ENCODE measurements around the gene RAB37.

RAB37 gene

DNA sequence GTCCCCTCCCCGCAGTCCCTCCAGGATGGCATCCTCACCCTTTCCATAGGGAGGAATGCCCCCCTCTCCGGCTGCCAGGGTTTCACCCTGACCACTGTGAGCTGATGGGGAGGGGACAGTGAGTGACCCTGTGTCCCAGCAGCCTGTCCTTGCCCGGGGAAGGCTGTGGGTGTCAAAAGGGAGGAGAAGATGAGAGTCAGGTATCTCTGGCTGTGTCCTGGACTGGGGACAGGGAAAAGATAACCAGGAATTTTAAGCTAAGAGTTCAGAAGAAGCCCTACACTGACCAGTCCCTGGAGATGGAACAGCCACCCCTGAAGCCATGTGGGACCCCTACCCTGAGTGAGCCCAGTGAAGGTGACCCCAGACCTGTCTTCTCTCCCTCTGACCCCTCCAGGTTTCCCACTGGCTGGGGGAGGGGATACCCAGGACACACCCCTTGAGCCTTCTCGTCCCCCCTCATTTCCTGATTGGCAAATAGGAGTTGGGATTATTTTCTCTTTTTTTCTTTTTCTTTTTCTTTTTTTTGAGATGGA is 27.8 kb downstream of the RAB37 start:
- no peak for ATAC-seq

DNA sequence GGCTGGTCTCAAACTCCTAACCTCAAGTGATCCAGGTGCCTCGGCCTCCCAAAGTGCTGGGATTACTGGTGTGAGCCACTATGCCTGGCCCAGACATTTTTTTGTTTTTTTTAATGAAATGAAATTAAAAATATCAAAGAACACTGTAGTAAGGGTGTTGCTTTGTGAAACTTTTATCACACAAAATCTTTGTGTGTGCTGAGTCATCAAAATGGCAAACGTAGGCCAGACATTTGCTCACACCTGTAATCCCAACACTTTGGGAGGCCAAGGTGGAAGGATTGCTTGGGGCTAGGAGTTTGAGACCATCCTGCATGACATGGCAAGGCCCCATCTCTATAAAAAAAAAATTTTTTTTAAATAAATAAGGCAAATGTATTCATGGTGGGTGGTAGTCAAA is 29.4 kb downstream of the RAB37 start:
- no peak for ATAC-seq

DNA sequence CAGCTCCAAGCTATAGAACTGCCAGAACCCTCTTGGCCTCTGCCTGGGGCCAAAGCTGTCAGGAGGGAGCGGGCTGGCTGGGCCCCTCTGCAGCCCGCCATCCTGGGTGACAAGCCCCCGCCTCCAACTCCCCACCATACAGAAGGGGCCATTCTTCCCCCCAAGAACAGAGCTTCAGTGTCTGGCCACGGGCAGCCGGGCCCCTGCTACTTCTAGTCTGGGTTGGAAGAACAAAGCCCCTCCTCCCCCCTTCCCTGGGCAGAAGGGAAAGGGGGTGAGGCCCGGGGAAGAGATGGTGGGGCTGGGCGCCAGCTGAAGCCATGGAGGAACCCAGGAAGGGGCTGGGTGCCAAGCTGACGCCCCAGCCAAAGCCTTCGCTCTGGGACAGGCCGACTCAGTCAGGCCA is 30.1 kb downstream of the RAB37 start:
- no peak for ATAC-seq

GRCh38 chr17:74768069-74768762 is 31.2 kb downstream of the RAB37 start:
- no peak for ATAC-seq

DNA sequence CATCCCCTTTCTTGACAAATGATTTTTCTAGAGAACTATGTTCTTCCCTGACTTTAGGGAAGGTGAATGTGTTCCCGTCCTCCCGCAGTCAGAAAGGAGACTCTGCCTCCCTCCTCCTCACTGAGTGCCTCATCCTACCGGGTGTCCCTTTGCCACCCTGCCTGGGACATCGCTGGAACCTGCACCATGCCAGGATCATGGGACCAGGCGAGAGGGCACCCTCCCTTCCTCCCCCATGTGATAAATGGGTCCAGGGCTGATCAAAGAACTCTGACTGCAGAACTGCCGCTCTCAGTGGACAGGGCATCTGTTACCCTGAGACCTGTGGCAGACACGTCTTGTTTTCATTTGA is 31.7 kb downstream of the RAB37 start:
- ATAC-seq = no peak

DNA sequence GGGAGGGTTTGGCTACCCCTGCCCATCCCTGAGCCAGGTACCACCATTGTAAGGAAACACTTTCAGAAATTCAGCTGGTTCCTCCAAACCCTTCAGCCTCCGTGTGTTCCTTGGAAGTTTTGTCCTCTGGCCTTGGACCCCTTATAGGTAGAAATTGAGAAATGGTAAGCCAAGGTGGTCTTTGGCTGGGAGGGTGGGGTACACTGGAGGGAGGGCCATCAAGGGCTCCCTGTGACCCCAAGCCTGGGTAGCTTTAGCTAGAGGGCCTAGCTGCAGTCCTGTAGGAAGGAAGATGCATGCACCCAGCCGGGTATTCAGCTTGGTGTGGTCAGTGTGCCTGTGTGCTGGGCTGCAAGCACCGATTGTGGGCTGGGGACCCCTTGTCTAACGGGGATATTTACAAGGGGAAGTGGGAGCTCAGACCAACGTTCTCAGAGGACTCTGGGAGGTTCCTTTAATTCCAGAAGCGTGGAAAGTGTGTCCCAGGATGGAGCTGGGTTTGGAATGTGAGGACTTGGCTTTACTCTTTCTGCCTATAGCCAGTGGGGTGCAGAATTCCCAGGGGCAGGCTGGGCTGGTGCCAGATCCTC is 32.3 kb downstream of the RAB37 start:
- ATAC-seq = no peak

DNA sequence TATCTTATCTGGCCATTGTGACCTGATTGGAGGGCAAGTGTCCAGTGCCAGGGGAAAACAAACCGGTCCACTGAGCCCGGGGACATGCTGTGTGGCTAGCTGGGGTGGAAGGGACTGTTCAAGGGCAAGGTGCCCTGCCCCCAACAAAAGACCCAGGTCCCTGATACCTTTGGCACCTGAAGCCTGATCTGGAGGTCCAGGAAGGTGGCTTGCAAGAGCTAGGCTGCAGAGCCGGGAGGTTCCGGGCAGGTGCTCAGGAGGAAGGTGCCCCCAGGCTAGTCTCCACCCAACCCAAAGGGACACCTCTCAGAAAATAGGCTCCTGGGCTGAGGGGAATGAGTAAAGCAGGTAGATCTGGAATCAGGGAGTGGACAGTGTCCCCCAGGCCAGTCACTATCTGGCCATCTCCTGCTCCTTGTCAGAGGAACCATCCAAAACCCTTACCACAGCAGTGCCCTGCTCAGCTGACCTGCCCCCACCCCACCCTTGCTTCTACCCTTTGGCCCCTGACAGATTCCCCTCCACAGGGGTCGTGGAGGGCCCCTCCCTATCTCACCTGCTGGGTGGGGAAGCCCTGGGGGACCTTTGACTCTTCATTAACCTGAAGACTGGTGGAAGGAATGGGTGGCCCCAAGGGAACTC is 32.9 kb downstream of the RAB37 start:
- no peak for ATAC-seq

- peak; percentile 87 to 91 for ATAC-seq
Observed at GRCh38 chr17:74770498-74771318, 33.7 kb downstream of the RAB37 start.

DNA sequence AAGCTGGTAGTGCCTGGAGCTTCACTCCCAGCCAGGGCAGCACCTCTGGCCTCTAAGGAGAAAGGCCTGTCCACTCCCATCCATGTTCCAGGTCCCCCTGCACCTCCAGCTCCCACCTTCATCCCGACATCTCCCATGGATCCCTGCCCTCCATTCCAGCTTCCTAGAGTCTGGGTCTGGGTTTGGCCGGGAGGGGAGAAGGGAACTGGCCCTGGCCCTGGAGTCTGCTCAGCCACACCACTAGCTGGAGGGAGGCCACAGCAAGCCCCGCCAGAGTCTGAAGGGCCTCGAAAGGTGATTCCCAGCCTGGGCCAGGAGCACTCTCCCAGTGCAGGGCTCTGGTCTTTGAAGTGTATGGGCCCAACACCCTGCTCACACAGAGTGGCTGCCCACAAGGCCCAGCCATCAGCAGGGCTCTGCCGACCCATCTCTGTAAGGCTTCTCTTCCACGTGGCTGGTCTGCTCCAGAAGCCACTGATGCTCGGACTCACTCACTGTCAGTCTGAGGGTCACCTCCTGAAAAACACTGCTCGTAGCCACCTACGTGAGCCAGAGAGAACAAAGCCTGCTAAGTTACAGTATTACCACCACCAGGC is 34.4 kb downstream of the RAB37 start:
- ATAC-seq = no peak

DNA sequence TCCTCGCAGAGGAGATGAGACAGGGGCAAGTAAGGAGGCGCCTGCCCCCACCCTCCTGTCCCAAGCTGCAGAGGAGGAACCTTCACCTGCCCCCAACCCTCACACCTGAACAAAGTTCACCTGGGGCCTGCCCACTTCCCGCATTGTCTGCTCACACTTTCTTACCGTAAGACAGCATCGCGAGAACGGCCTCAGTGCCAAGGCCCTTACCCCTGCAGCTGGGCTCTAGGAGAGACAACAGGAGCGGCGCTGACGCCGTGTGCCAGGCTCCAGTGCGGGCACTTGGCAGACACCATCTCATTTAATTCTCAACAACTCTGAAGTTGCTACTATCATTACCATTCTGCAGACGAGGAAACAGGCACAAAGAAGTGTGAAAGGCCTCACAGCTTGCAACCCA is 35.0 kb downstream of the RAB37 start:
- ATAC-seq = no peak

GRCh38 chr17:74773414-74773813 is 36.4 kb downstream of the RAB37 start:
- ATAC-seq = no peak

DNA sequence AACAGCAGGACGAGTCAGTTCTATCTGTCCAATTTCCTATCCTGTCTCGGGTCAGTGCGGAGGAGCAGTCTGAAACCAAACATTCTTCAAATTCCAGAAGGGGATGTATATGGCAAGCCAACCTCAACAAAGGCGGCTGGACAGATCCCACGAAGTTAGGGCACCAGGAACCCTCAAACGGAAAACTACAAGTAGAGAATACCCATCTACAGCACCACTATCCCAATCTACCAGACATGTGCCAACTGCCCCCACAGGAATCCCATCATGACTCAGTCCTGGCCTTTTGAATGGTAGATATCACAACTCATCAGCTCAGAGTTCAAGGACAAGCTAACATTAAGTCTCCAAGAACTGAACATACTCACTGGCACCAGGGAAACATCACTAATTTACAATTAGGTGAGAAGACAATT is 36.8 kb downstream of the RAB37 start:
- no peak for ATAC-seq

DNA sequence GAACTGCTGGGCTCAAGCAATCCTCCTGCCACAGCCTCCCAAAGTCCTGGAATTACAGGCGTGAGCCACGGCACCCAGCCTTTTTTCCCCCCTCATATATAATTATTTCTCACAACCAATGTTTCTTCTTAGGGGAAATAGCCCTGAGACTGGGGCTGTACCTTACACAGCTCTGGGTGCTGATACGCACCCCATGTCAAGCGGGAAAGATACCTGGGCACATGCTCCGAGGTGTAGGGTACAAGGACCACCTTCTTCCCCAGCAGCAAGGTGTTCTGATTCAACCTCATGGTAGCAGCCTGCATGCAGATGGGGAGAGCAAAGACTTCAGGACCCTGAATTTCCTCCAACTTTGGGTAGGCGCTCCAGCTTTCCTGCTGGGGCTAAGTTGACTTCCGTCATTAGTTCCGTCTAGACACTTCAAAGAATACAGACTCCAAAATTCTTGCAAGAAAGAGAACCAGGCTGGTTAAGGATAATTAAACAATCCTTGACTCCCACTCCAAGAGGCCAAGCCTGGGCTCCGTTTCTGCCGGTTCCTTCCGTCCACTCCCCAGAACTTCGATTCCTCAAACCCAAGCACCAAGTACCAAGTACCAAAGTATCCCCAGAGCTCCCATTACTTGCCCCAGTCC is 38.5 kb downstream of the RAB37 start:
- ATAC-seq = no peak

DNA sequence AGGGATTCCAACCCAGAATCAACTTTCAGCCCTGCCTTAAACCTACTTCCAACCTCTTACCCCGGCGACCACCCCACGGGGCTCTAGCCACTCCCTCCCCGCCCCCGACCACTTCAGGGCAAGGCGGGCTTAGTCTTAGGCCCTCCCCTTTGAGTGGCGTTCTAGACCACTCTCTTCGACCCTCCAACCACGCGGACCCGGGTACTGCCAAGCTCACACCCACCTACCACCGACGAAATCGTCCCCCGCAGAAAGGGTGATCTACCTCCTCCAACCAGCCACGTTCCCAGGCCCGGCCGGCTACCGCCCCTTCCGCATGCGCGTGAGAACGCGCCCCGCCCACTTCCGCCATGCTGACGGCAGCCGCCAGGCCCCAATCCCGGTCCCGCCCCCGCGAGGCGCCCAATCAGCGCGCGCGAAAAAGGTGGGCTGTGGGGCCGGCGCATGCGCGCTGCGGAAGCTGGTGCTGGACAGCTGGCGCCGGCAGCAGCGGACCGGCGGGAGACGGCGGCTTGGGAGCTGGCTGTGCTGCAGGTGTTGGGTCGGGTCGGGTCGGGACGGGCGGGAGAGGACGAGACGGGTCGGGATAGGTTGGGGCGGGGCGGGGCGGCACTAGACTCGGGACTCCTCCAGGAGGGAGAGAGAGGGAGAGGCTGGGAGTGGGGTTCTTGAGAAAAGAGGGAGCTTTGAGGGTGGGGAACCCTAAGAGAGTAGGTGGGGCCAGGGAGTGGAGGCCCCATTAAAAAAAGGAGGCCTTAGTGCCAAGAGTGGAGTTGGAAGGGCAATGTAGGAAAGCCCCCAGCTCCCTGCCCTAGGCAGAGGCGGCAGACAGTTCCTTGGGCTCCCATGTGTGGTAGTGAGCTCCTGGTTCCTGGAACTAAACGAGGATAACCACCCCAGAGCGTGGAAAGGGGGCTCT is 39.2 kb downstream of the RAB37 start, which contains the start of gene NAT9:
NAT9 (minus strand) TSS at position 302 of the 919 bp plus-strand sequence. CDS start 647 bp downstream, outside the sequence.
- peak; percentile 82 to 86 for ATAC-seq

DNA sequence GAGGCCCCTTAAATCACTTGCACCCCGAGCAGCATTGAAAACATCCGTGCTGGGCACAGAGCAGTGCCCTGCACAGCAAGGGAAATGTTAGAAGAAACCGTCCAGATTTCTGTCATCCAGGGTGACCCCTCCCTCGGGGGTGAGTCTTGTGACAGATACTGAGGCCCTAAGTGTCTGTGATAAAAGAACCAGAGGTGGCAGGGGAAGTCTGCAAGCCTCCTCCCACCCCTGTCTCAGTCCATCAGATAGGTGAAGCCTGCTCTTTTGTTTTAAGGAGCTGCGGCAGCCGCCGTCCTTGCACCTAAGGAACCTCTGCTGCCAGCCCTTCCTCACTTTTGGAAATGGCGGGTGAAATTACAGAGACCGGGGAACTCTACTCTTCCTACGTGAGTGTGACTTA is 39.9 kb downstream of the RAB37 start:
- ATAC-seq = no peak

DNA sequence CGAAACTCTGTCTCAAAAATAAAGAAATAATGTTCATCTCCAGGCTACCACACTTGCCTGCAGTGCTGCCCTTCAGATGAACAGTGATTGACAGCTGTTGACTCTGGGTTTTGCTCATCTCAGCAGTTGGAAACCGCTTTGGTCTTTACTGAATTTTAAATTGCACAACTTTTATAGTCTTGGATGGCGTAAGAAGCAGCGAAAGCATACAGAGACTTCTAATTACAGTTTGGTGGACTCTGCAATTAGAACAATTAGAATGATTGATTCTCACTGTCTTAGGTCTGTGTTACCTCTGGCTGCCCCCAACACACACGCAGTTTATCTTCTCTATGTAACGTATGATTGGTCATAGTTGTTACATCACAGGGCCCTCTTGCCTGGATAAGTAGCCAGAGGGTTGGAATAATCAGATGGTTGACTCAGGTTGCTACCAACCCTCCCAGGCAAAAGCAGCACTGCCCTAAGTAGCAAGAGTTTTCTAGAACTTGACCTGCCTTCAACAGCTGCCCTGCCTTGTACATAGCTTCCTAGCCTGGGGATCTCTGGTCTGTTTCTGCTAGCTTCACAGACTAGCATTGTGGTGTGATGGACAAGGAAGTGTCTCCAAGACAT is 41.0 kb downstream of the RAB37 start:
- ATAC-seq = no peak

DNA sequence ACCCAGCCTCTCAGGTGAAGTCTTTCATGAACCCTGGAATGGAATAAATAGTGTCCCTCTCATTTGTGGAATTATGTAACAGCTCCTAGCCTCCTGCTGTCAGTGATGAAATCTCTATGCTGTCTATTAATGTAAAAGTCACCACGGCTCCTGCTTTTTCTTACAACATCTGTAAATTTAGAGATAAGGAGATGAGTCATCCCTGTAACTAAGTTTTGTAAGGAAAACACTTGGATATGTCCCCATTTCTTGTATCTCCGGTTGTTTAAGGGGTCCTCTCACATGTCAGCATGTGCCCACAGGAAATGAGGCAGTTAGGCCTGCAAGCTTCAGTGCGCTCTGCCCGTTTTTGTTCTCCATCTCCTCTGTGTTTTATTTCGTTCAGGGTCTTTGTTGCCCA is 41.9 kb downstream of the RAB37 start:
- ATAC-seq = no peak

- ATAC-seq = no peak
Observed at GRCh38 chr17:74779501-74779900, 42.4 kb downstream of the RAB37 start.

DNA sequence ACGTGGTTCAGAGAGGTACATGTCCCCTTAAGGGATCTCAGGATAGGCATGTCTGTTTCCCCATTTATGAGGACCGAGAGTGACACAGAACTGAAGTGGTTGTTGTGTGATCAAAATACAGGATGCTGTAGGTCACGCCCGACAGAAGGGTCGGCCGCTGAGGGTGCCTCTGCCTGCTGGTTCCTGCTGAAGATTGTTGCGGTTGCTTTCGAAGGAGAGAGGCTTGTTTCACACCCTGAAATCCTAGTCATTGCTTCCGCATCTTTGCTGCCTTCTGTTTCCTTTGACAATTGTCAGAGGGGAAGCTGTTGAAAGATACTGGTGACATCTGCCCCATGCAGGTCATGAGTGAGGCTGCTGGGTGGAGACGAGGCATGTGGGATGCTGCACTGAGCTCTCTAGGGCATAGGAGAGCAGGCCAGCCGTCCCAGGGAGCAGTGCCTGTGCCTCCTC is 42.9 kb downstream of the RAB37 start:
- ATAC-seq = peak; percentile 47 to 55

DNA sequence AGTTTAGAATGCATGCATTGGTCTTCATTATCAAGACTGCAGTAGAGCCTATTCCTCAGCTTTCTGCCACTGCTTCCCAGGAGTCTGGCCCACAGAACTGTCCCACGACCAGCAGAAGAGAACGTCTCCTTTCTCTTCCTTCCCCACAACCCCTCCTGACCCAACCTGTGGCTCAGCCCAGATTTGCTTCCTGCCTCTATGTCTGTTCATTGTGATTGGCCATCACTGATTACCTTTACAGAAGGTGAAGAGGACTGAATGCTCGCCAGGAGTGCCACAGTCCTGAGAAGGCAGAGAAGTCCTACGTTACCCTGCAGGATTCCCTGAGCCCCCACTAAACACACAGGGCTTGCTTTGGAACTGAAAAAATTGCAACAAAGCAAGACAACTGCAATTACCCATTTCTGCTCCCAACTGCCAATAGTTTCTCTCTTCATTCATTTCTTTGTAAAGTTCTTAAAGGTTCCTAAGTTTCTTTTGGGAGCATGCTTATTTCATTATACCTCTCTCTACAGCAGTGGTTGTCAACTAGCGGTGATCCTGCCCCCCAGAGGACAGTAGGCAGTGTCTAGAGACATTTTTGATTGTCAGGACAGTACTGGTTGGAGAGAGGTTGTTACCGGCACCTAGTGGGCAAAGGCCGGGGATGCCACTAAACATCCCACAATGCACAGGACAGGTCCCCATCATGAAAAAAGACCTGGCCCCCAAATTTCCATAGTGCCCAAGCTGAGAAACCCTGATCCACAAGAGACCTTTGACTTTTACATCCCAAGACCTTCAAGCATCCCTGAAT is 43.6 kb downstream of the RAB37 start:
- no peak for ATAC-seq
